IMR-90 (cell line): ENCODE measurements around the gene GLYATL2. TPM values are rescaled to one million over a fixed set of nuclear protein-coding genes. Genes with fewer than 3 reads are reported as not detected.

ENCODE experiments used
- ATAC-seq: fragments of 200-7000 bp; cut with Tn5 transposase; 2 replicates; pipeline ENCODE4 v1.9.1; 2020; ENCODE audit warnings: low read depth, mild to moderate bottlenecking, moderate library complexity
- BruUV-seq: library from RNA; stranded (reverse); fragments of 400-500 nt; replicated peaks from 2 replicates; lab custom pipeline; 2021; lab: Mats Ljungman, UMichigan
- CTCF ChIA-PET: fragments of 300-600 bp; formaldehyde crosslinking; extraction: SDS; loops from one replicate; lab custom pipeline; 2021; ENCODE audit warnings: antibody characterized with exemption; lab: Yijun Ruan, JAX
- POLR2A ChIA-PET: fragments of 300-600 bp; sonication (Branson Sonifier 250); formaldehyde crosslinking; loops from one replicate; lab custom pipeline; 2022; ENCODE audit warnings: antibody characterized with exemption; ENCODE audit not compliant: unreplicated experiment; lab: Charles Lee
- DNase-seq: peaks from one replicate; pipeline ENCODE4 v3.0.0; 2013
- H2AFZ ChIP-seq: replicated peaks from 2 replicates; pipeline ENCODE3; 2013; ENCODE audit warnings: low read length, mild to moderate bottlenecking; ENCODE audit not compliant: poor library complexity
- H2AK5ac ChIP-seq: 2 replicates; pipeline ENCODE4 v1.6.1; 2013; ENCODE audit warnings: low read depth, low read length, inconsistent platforms
- H2AK9ac ChIP-seq: replicated peaks from 2 replicates; pipeline ENCODE3; 2013; ENCODE audit warnings: mild to moderate bottlenecking, low read depth, low read length, moderate library complexity; ENCODE audit not compliant: poor library complexity
- H2BK120ac ChIP-seq: 2 replicates; pipeline ENCODE4 v1.6.1; 2013; ENCODE audit warnings: low read depth, low read length, inconsistent platforms
- H2BK15ac ChIP-seq: 3 replicates; pipeline ENCODE4 v1.6.1; 2013; ENCODE audit warnings: low read depth, low read length, inconsistent platforms
- H2BK20ac ChIP-seq: 2 replicates; pipeline ENCODE4 v1.6.1; 2013; ENCODE audit warnings: low read depth, mild to moderate bottlenecking, inconsistent platforms, low read length, moderate library complexity
- H2BK5ac ChIP-seq: 2 replicates; pipeline ENCODE4 v1.6.1; 2013; ENCODE audit warnings: mild to moderate bottlenecking, low read depth, low read length, inconsistent platforms; ENCODE audit not compliant: poor library complexity, severe bottlenecking
- H3K14ac ChIP-seq: replicated peaks from 2 replicates; pipeline ENCODE4 v1.6.1; 2013; ENCODE audit warnings: low read depth, low read length, inconsistent platforms
- H3K18ac ChIP-seq: 2 replicates; pipeline ENCODE4 v1.6.1; 2013; ENCODE audit warnings: low read depth, low read length, control low read depth
- H3K23ac ChIP-seq: 2 replicates; pipeline ENCODE4 v1.6.1; 2013; ENCODE audit warnings: low read depth, low read length, inconsistent platforms
- H3K27ac ChIP-seq: 2 replicates; pipeline ENCODE4 v1.5.1; 2013; ENCODE audit warnings: mild to moderate bottlenecking, control low read depth, low read length; ENCODE audit not compliant: insufficient read depth
- H3K27me3 ChIP-seq: 2 replicates; pipeline ENCODE4 v1.6.1; 2013; ENCODE audit warnings: low read length; ENCODE audit not compliant: control insufficient read depth, insufficient read depth
- H3K36me3 ChIP-seq: 2 replicates; pipeline ENCODE4 v1.6.1; 2013; ENCODE audit warnings: low read length, mixed read lengths; ENCODE audit not compliant: control insufficient read depth, insufficient read depth
- H3K4ac ChIP-seq: 2 replicates; pipeline ENCODE4 v1.6.1; 2013; ENCODE audit warnings: low read depth, low read length, inconsistent platforms
- H3K4me1 ChIP-seq: 2 replicates; pipeline ENCODE4 v1.6.1; 2013; ENCODE audit warnings: low read length, mixed read lengths; ENCODE audit not compliant: control insufficient read depth, insufficient read depth
- H3K4me2 ChIP-seq: 2 replicates; pipeline ENCODE4 v1.6.1; 2013; ENCODE audit warnings: low read depth, mild to moderate bottlenecking, control low read depth, low read length, moderate library complexity
- H3K4me3 ChIP-seq: 2 replicates; pipeline ENCODE4 v1.5.1; 2013; ENCODE audit warnings: low read depth, mild to moderate bottlenecking, control low read depth, low read length, moderate library complexity; ENCODE audit not compliant: insufficient read depth
- H3K56ac ChIP-seq: 2 replicates; pipeline ENCODE4 v1.6.1; 2013; ENCODE audit warnings: low read length, inconsistent platforms; ENCODE audit not compliant: insufficient read depth; ENCODE audit errors: extremely low read depth
- H3K79me1 ChIP-seq, 2 experiments: 2 replicates each; pipeline ENCODE4 v1.6.1; 2013; ENCODE audit warnings: low read length in 2 of 2, inconsistent platforms in 1 of 2, low read depth in 1 of 2
- H3K9ac ChIP-seq: 2 replicates; pipeline ENCODE4 v1.6.1; 2013; ENCODE audit warnings: low read depth, low read length, control low read depth
- H3K9me1 ChIP-seq: 2 replicates; pipeline ENCODE4 v1.6.1; 2013; ENCODE audit warnings: low read length, inconsistent platforms; ENCODE audit not compliant: insufficient read depth
- H3K9me3 ChIP-seq: 2 replicates; pipeline ENCODE4 v1.6.1; 2013; ENCODE audit warnings: low read length; ENCODE audit not compliant: control insufficient read depth, insufficient read depth
- H4K20me1 ChIP-seq: 2 replicates; pipeline ENCODE4 v1.6.1; 2013; ENCODE audit warnings: low read length, inconsistent platforms; ENCODE audit not compliant: insufficient read depth
- H4K5ac ChIP-seq: 2 replicates; pipeline ENCODE4 v1.6.1; 2013; ENCODE audit warnings: mild to moderate bottlenecking, low read depth, low read length, control low read depth
- H4K8ac ChIP-seq, 2 experiments: 2 replicates each; pipeline ENCODE4 v1.6.1; 2013; ENCODE audit warnings: low read depth in 2 of 2, low read length in 2 of 2, control low read depth in 1 of 2, inconsistent platforms in 1 of 2
- H4K91ac ChIP-seq: 2 replicates; pipeline ENCODE4 v1.6.1; 2013; ENCODE audit warnings: low read depth, low read length, inconsistent platforms; ENCODE audit not compliant: insufficient read depth
- BHLHE40 ChIP-seq: fragments of 150-350 bp; IDR thresholded peaks from 2 replicates; pipeline ENCODE4 v1.6.1; 2016; ENCODE audit warnings: mild to moderate bottlenecking, low read depth, low read length
- CEBPB ChIP-seq: IDR thresholded peaks from 2 replicates; pipeline ENCODE4 v1.6.1; 2012; ENCODE audit warnings: low read depth, low read length, improper control_type of control experiment
- CHD1 ChIP-seq: IDR thresholded peaks from 2 replicates; pipeline ENCODE4 v1.6.1; 2012; ENCODE audit warnings: low read depth, low read length, improper control_type of control experiment
- CTCF ChIP-seq: conservative IDR thresholded peaks from 2 replicates; pipeline ENCODE4 v1.5.1; 2012; ENCODE audit warnings: mild to moderate bottlenecking, low read depth, low read length, improper control_type of control experiment
- ELK1 ChIP-seq: fragments of 150-350 bp; IDR thresholded peaks from 2 replicates; pipeline ENCODE4 v1.6.1; 2016; ENCODE audit warnings: low read depth, mild to moderate bottlenecking, low read length, moderate library complexity, borderline replicate concordance
- FOS ChIP-seq: fragments of 150-350 bp; IDR thresholded peaks from 2 replicates; pipeline ENCODE4 v1.6.1; 2016; ENCODE audit warnings: low read depth, low read length
- MAFK ChIP-seq: IDR thresholded peaks from 2 replicates; pipeline ENCODE4 v1.6.1; 2012; ENCODE audit warnings: low read depth, low read length, improper control_type of control experiment
- MAZ ChIP-seq: IDR thresholded peaks from 2 replicates; pipeline ENCODE4 v1.6.1; 2012; ENCODE audit warnings: low read depth, mild to moderate bottlenecking, low read length, improper control_type of control experiment, moderate library complexity, borderline replicate concordance
- MXI1 ChIP-seq: IDR thresholded peaks from 2 replicates; pipeline ENCODE4 v1.6.1; 2012; ENCODE audit warnings: low read depth, mild to moderate bottlenecking, low read length, moderate library complexity, borderline replicate concordance
- POLR2A ChIP-seq: IDR thresholded peaks from 2 replicates; pipeline ENCODE4 v1.6.1; 2012; ENCODE audit warnings: mild to moderate bottlenecking, low read depth, low read length
- RAD21 ChIP-seq: IDR thresholded peaks from 2 replicates; pipeline ENCODE4 v1.6.1; 2012; ENCODE audit warnings: low read length, improper control_type of control experiment
- RFX5 ChIP-seq: IDR thresholded peaks from 2 replicates; pipeline ENCODE4 v1.8.0; 2012; ENCODE audit warnings: low read depth, mild to moderate bottlenecking, low read length, moderate library complexity
- SMC3 ChIP-seq: fragments of 150-350 bp; IDR thresholded peaks from 2 replicates; pipeline ENCODE4 v1.6.1; 2016; ENCODE audit warnings: low read depth, mild to moderate bottlenecking, antibody characterized with exemption, low read length, moderate library complexity
- WGBS, 2 experiments: methylation state at CpG; one replicate each; pipeline versions ENCODE4 v1.1.5 to v1.1.7; 2013; ENCODE audit warnings: missing lambda C conversion rate in 2 of 2; ENCODE audit not compliant: insufficient read length in 1 of 2; ENCODE audit errors: extremely low coverage in 2 of 2; 5-methylcytosine and 5-hydroxymethylcytosine counted together
- dilution Hi-C: fragments of 300-500 bp; cut with HindIII; formaldehyde crosslinking; loops from one replicate; pipeline ENCODE4 v1.14.3; 2018; ENCODE audit warnings: low sequenced_read_pairs; ENCODE audit not compliant: unreplicated experiment
- in situ Hi-C: fragments of 300-500 bp; cut with MboI; formaldehyde crosslinking; loops from 3 replicates; pipeline ENCODE4 v1.14.3; 2019; ENCODE audit warnings: low sequenced_read_pairs, inconsistent platforms, mixed read lengths
- intact Hi-C: fragments of 100-400 bp; cut with micrococcal nuclease; formaldehyde crosslinking; loops from 2 replicates; pipeline ENCODE4 v1.10.0; 2022
- polyA plus RNA-seq, 3 experiments: library from polyadenylated mRNA; depleted of rRNA; stranded (reverse); fragments of >200 nt; gene quantifications; 2 replicates each; pipeline ENCODE4 v1.2.3, GENCODE V29; 2012; ENCODE audit warnings: low replicate concordance in 1 of 3
- total RNA-seq: library from RNA; depleted of rRNA; stranded (reverse); fragments of >200 nt; gene quantifications from 2 replicates; pipeline ENCODE4 v1.2.3, GENCODE V29; 2012
- TF ChIP-seq, protein P1 (sequence below): fragments of 150-350 bp; IDR thresholded peaks from 2 replicates; pipeline ENCODE4 v1.6.1; 2017; ENCODE audit warnings: mild to moderate bottlenecking, antibody characterized with exemption, low read length, low read depth

Gene GLYATL2
- total and polyA plus RNA-seq, 2 of the 4 experiments (the other 2 are of a cell fraction), result 0.36 to 0.77 TPM

DNA sequence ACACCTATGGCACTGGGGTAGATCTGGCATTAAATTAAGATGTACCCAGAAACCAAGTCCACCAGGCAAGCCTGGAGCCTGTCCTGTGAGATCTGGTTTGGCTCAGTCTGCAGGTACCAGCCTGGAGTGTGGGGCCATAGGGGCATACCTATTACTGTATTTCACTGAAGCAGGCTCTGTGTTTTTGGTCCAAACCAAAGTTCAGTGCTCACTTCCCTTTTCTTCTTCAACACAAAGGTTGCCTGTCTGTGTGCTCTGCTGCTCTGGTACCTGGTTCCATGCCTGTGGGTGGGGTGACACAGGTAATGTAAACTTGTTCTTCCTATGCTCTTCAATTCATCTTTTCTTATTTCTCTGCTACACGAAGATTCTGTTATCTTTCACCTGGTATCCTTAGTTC lies 19.8 kb upstream of the GLYATL2 start:
- Histone ChIP-seq H2AK9ac (no peak overlapping the region), H3K9ac (no peak overlapping the region), H2AK5ac (no peak overlapping the region), H3K27me3 (no peaks in the 10 kb centered on the region), H3K9me3 (no peaks in the 10 kb centered on the region; the same call in 1 of the 2 replicates), H3K79me1 (no peaks in the 10 kb centered on the region), H3K14ac (no peak overlapping the region), H3K36me3 (no peaks in the 10 kb centered on the region), H2BK5ac (no peak overlapping the region), H2AFZ (no peak overlapping the region), H4K20me1 (no peaks in the 10 kb centered on the region), H3K4me2 (no peak overlapping the region), H3K23ac (no peak overlapping the region), H3K56ac (no peak overlapping the region), H3K4me3 (no peak overlapping the region), H3K9me1 (no peaks in the 10 kb centered on the region), H4K5ac (no peak overlapping the region), H2BK120ac (no peak overlapping the region), H2BK15ac (no peak overlapping the region), H4K8ac (no peak overlapping the region), H3K4ac (no peak overlapping the region), H3K27ac (no peak overlapping the region), H3K18ac (no peak overlapping the region), H3K4me1 (no peaks in the 10 kb centered on the region), H2BK20ac (no peak overlapping the region), H4K91ac (no peak overlapping the region)
- WGBS, 2 experiments, result no CpG with 5 or more reads among the region's 1 CpG
- in situ Hi-C loops (loop anchor here (25.0 kb wide), 1 partner anchor 98 kb away; no protein-coding TSS in a partner anchor), dilution Hi-C loops (no loop called here), intact Hi-C loops (no loop called here)
- TF ChIP-seq FOS (no peak), POLR2A (no peak), CEBPB (no peak), MAZ (no peak), CTCF (no peak), ELK1 (no peak), SMC3 (no peak), MAFK (no peak), CHD1 (no peak), RAD21 (no peak), BHLHE40 (no peak), RFX5 (no peak), MXI1 (no peak)
- TF ChIP-seq, protein P1, sequence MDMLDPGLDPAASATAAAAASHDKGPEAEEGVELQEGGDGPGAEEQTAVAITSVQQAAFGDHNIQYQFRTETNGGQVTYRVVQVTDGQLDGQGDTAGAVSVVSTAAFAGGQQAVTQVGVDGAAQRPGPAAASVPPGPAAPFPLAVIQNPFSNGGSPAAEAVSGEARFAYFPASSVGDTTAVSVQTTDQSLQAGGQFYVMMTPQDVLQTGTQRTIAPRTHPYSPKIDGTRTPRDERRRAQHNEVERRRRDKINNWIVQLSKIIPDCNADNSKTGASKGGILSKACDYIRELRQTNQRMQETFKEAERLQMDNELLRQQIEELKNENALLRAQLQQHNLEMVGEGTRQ, result no peak
- BruUV-seq, result no TSS peak
- DNase-seq, result no peak
- ATAC-seq, result no peak
- ChIA-PET POLR2A (no interaction called here), CTCF (no interaction called here)
